Nephron (organoid): Measurements from ENCODE around the gene CDK19.
"Not testable (repeated sequence)": the region's sequence is repeated elsewhere in the genome, so short reads cannot be mapped to it uniquely, and the experiment has no call there.

ENCODE experiments used
- H3K27ac Mint-ChIP-seq, 3 experiments: 2 replicates each; pipeline ENCODE4 v1.8.0; 2020; ENCODE audit warnings: mixed read lengths in 3 of 3, mild to moderate bottlenecking in 2 of 3, moderate library complexity in 1 of 3
- H3K27me3 Mint-ChIP-seq: 2 replicates; pipeline ENCODE4 v1.8.0; 2021; ENCODE audit warnings: low read depth, mild to moderate bottlenecking, moderate library complexity, mixed read lengths
- H3K36me3 Mint-ChIP-seq: 2 replicates; pipeline ENCODE4 v1.8.0; 2020; ENCODE audit warnings: low read depth, mixed read lengths
- H3K4me1 Mint-ChIP-seq: 2 replicates; pipeline ENCODE4 v1.8.0; 2020; ENCODE audit warnings: mixed read lengths
- H3K4me3 Mint-ChIP-seq, 3 experiments: 2 replicates each; pipeline ENCODE4 v1.8.0; 2020; ENCODE audit warnings: mild to moderate bottlenecking in 3 of 3, mixed read lengths in 3 of 3, moderate library complexity in 2 of 3
- H3K9me3 Mint-ChIP-seq: 2 replicates; pipeline ENCODE4 v1.8.0; 2020; ENCODE audit warnings: mixed read lengths
- CTCF ChIP-seq, 3 experiments: fragments of 200-600 bp; sonication (generic); IDR thresholded peaks; one replicate each; pipeline ENCODE4 v1.5.0; 2021; ENCODE audit warnings: antibody characterized with exemption in 3 of 3; ENCODE audit not compliant: unreplicated experiment in 3 of 3

The CDK19 gene

GRCh38 chr6:110810896-110811586, 4.2 kb downstream of the CDK19 start:
- TF ChIP-seq CTCF (IDR thresholded peaks at IDR 0.05; ENCODE audit: unreplicated experiment in 3 of 3) = no peak
- H3K27me3 Mint-ChIP-seq = no peaks in the 10 kb centered on the region
- no peak overlapping the region for H3K27ac Mint-ChIP-seq
- no peak overlapping the region for H3K4me3 Mint-ChIP-seq
- H3K4me1 Mint-ChIP-seq = peaks cover 18% of the 10 kb centered on the region
- H3K36me3 Mint-ChIP-seq = peaks cover 18% of the 10 kb centered on the region
- peaks cover 7% of the 10 kb centered on the region for H3K9me3 Mint-ChIP-seq

GRCh38 chr6:110809792-110810191, 5.5 kb downstream of the CDK19 start:
- H3K27me3 Mint-ChIP-seq = no peaks in the 10 kb centered on the region

GRCh38 chr6:110802175-110802574, 13.1 kb downstream of the CDK19 start:
- Mint-ChIP-seq H3K9me3 (peaks cover 25% of the 10 kb centered on the region), H3K36me3 (peaks cover 54% of the 10 kb centered on the region)
- not testable (repeated sequence) for H3K4me3 Mint-ChIP-seq, H3K4me1 Mint-ChIP-seq, H3K27me3 Mint-ChIP-seq, H3K27ac Mint-ChIP-seq

More at GRCh38 chr6:110809792-110810191, 5.5 kb downstream of the CDK19 start:
- H3K4me3 Mint-ChIP-seq = peak overlapping the region in 1 of 3 experiments; percentile 6
- no peak overlapping the region for H3K27ac Mint-ChIP-seq
- H3K4me1 Mint-ChIP-seq = peaks cover 18% of the 10 kb centered on the region
- peaks cover 25% of the 10 kb centered on the region for H3K36me3 Mint-ChIP-seq
- TF ChIP-seq CTCF (IDR thresholded peaks at IDR 0.05; ENCODE audit: unreplicated experiment in 3 of 3) = no peak
- peaks cover 9% of the 10 kb centered on the region for H3K9me3 Mint-ChIP-seq

- Mint-ChIP-seq H3K9me3 (peaks cover 25% of the 10 kb centered on the region), H3K36me3 (peaks cover 50% of the 10 kb centered on the region), H3K27ac (no peak overlapping the region), H3K4me3 (no peak overlapping the region), H3K4me1 (no peaks in the 10 kb centered on the region), H3K27me3 (no peaks in the 10 kb centered on the region)
- TF ChIP-seq CTCF (IDR thresholded peaks at IDR 0.05; ENCODE audit: unreplicated experiment in 3 of 3) = no peak
Measured at GRCh38 chr6:110800839-110801196, 14.5 kb downstream of the CDK19 start.

GRCh38 chr6:110800196-110800838, 15.0 kb downstream of the CDK19 start:
- no peak overlapping the region for H3K4me3 Mint-ChIP-seq
- H3K4me1 Mint-ChIP-seq = no peaks in the 10 kb centered on the region
- no peaks in the 10 kb centered on the region for H3K27me3 Mint-ChIP-seq
- no peak for TF ChIP-seq CTCF (IDR thresholded peaks at IDR 0.05; ENCODE audit: unreplicated experiment in 3 of 3)
- peaks cover 25% of the 10 kb centered on the region for H3K9me3 Mint-ChIP-seq
- H3K36me3 Mint-ChIP-seq = peaks cover 51% of the 10 kb centered on the region
- H3K27ac Mint-ChIP-seq = no peak overlapping the region

GRCh38 chr6:110799655-110800054, 15.6 kb downstream of the CDK19 start:
- Mint-ChIP-seq H3K4me3 (no peak overlapping the region), H3K36me3 (peaks cover 48% of the 10 kb centered on the region), H3K27me3 (no peaks in the 10 kb centered on the region), H3K9me3 (peaks cover 23% of the 10 kb centered on the region), H3K27ac (no peak overlapping the region), H3K4me1 (no peaks in the 10 kb centered on the region)
- TF ChIP-seq CTCF (IDR thresholded peaks at IDR 0.05; ENCODE audit: unreplicated experiment in 3 of 3) = no peak
